PC-3 (cell line): ENCODE results near the gene SDF2.

Experiments
- EZH2 ChIP-seq: fragments of 300-600 bp; sonication (generic); IDR thresholded peaks from one replicate; pipeline ENCODE4 v1.6.1; 2017; ENCODE audit warnings: antibody characterized with exemption, mild to moderate bottlenecking, low read length; ENCODE audit not compliant: unreplicated experiment
- EZH2phosphoT487 ChIP-seq: fragments of 300-600 bp; sonication (generic); IDR thresholded peaks from 2 replicates; pipeline ENCODE4 v1.6.1; 2018; ENCODE audit warnings: mild to moderate bottlenecking, antibody characterized with exemption, low read length, borderline replicate concordance
- TF ChIP-seq, protein P1 (sequence below): fragments of 300-600 bp; sonication (generic); conservative IDR thresholded peaks from 2 replicates; pipeline ENCODE4 v1.5.1; 2017; ENCODE audit warnings: antibody characterized with exemption, low read depth, mild to moderate bottlenecking, low read length

DNA sequence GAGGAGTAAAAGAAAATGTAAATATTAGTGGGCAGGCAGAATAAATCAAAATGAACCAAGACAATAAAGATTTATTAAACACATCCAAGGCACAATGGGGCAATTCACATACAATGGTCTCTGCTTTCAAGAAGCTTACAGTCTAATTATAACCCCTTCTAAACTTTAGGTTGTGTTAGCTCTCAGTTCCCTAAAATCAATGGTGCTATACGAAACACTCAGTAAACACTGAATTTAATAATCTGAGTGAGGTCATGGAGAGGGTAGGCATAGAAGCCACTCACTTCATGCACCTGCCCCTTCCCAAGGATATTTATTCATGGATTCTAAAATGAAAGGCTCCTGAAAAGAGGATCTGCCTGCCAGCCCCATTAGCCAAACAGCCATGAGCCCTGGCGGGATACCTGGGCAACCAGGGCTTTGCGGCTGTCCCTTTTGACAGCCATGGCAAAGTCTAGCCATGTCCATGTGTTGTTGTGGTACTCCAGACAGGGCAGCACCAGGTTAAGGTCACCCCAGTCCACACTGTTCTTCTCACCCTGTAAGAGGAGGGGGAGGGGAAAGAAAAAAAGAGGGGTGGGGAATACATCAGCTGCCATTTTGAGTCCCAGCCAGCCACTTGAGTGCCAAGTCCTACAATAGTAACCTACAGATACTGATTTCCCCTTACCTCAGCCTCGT, 46.3 kb downstream of the SDF2 start:
- TF ChIP-seq, protein P1, sequence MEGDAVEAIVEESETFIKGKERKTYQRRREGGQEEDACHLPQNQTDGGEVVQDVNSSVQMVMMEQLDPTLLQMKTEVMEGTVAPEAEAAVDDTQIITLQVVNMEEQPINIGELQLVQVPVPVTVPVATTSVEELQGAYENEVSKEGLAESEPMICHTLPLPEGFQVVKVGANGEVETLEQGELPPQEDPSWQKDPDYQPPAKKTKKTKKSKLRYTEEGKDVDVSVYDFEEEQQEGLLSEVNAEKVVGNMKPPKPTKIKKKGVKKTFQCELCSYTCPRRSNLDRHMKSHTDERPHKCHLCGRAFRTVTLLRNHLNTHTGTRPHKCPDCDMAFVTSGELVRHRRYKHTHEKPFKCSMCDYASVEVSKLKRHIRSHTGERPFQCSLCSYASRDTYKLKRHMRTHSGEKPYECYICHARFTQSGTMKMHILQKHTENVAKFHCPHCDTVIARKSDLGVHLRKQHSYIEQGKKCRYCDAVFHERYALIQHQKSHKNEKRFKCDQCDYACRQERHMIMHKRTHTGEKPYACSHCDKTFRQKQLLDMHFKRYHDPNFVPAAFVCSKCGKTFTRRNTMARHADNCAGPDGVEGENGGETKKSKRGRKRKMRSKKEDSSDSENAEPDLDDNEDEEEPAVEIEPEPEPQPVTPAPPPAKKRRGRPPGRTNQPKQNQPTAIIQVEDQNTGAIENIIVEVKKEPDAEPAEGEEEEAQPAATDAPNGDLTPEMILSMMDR: no peak
- TF ChIP-seq EZH2: no peak
- TF ChIP-seq EZH2phosphoT487: no peak
